BJ (cell line): ENCODE results near the gene CCDC178. TPM values are rescaled to one million over a fixed set of nuclear protein-coding genes. Genes with fewer than 3 reads are reported as not detected.

ENCODE experiments used
- CTCF ChIA-PET: fragments of 350-600 bp; formaldehyde crosslinking; extraction: SDS; loops from one replicate; lab custom pipeline; 2021; ENCODE audit warnings: antibody characterized with exemption, inconsistent platforms; lab: Yijun Ruan, JAX
- POLR2A ChIA-PET: fragments of 300-600 bp; sonication (Branson Sonifier 250); formaldehyde crosslinking; extraction: SDS; loops from one replicate; lab custom pipeline; 2021; ENCODE audit warnings: antibody characterized with exemption; lab: Charles Lee
- DNase-seq: peaks from one replicate; pipeline ENCODE4 v3.0.0-alpha.2; 2011; ENCODE audit warnings: low read depth
- H3K27me3 ChIP-seq: 2 replicates; pipeline ENCODE4 v1.6.0; 2011; ENCODE audit warnings: low read length; ENCODE audit not compliant: control insufficient read depth, insufficient read depth
- H3K36me3 ChIP-seq: 2 replicates; pipeline ENCODE4 v1.5.1; 2011; ENCODE audit warnings: low read length; ENCODE audit not compliant: control insufficient read depth, insufficient read depth
- H3K4me3 ChIP-seq: 2 replicates; pipeline ENCODE4 v1.5.1; 2011; ENCODE audit warnings: low read depth, mild to moderate bottlenecking, control low read depth, low read length
- polyA plus RNA-seq: library from polyadenylated mRNA; depleted of rRNA; stranded (reverse); fragments of >200 nt; gene quantifications from 2 replicates; pipeline ENCODE4 v1.2.3, GENCODE V29; 2011; rRNA removed
- TF ChIP-seq, protein P1 (sequence below): IDR thresholded peaks from 2 replicates; pipeline ENCODE4 v1.5.1; 2011; ENCODE audit warnings: low read depth, mild to moderate bottlenecking, control low read depth, inconsistent platforms, low read length, moderate library complexity; ENCODE audit not compliant: insufficient read depth

CCDC178 gene
- polyA plus RNA-seq, 1 experiment = not detected

DNA sequence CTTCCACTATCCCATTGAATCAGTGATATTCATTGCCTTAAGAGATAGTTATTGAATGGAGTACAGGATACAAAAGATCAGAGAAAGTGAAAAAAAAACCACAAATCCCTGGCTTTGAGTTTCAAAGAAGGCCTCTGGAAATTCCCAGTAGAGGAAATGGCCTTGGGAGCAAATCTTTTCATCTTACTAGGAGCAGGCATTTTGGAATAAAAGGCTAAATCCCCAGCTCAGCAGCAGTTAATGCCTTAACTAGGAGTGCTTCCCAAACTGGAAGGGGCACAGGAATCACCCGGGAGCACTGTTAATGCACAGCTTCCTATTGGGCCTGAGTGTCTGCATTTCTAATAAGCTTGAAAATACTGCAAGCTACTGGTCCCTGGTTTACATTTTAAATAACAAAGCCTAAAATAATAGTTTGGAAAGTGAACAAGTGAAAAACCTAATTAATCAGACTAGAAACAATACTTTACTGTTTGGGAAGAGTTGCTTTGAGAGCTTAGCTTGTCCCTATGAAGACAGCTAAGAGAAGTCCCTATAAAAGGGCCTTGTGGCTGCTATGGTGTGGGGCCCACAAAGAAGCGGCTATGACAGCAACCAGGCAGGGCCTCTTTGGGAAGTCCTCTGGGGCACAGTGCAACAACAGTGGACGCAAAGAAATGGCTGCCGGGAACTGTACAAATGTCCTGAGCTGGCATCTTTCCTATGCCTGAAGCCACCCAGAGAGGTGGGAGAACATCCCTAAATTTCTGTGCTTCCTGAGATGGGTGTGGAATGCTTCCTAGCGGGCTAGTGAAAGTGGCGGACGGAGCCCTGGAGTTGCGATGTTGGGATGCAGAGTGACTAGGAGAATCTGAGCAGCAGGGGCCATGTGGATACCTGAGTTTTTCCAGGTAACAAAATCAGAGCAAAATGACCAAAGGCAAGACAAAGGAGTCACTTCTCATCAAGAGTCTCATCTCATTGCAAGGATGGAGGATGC lies 550.6 kb downstream of the CCDC178 start:
- CTCF ChIA-PET = interaction anchor here (0.7 kb wide), 2 partner anchors 36 to 174 kb away, joined by 4 read pairs; no protein-coding TSS in a partner anchor
- no peaks in the 10 kb centered on the region for H3K36me3 ChIP-seq
- POLR2A ChIA-PET = no interaction called here
- TF ChIP-seq, protein P1, sequence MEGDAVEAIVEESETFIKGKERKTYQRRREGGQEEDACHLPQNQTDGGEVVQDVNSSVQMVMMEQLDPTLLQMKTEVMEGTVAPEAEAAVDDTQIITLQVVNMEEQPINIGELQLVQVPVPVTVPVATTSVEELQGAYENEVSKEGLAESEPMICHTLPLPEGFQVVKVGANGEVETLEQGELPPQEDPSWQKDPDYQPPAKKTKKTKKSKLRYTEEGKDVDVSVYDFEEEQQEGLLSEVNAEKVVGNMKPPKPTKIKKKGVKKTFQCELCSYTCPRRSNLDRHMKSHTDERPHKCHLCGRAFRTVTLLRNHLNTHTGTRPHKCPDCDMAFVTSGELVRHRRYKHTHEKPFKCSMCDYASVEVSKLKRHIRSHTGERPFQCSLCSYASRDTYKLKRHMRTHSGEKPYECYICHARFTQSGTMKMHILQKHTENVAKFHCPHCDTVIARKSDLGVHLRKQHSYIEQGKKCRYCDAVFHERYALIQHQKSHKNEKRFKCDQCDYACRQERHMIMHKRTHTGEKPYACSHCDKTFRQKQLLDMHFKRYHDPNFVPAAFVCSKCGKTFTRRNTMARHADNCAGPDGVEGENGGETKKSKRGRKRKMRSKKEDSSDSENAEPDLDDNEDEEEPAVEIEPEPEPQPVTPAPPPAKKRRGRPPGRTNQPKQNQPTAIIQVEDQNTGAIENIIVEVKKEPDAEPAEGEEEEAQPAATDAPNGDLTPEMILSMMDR = no peak
- H3K27me3 ChIP-seq = no peaks in the 10 kb centered on the region
- no peak overlapping the region for H3K4me3 ChIP-seq
- DNase-seq = no peak

GRCh38 chr18:32888306-32888705 lies 552.2 kb downstream of the CCDC178 start:
- no peak for DNase-seq
- no peaks in the 10 kb centered on the region for H3K36me3 ChIP-seq
- ChIA-PET CTCF (no interaction called here), POLR2A (no interaction called here)
- TF ChIP-seq, protein P1 = no peak
- no peaks in the 10 kb centered on the region for H3K27me3 ChIP-seq
- no peak overlapping the region for H3K4me3 ChIP-seq

Other genes starting within 250 kb of the CCDC178 start
- gene ASXL3, start 137.5 kb upstream of the CCDC178 start, polyA plus RNA-seq = not detected in 2 replicates